HG03159 (cell line): Measurements from ENCODE around the gene MAGEA2.
"Not testable (repeated sequence)": the region's sequence is repeated elsewhere in the genome, so short reads cannot be mapped to it uniquely, and the experiment has no call there.

ENCODE experiments used
- ATAC-seq: cut with Tn5 transposase; IDR thresholded peaks from one replicate; pipeline ENCODE4 v1.9.1; 2021; ENCODE audit warnings: mild to moderate bottlenecking, moderate library complexity; ENCODE audit not compliant: unreplicated experiment

MAGEA2 gene, protein sequence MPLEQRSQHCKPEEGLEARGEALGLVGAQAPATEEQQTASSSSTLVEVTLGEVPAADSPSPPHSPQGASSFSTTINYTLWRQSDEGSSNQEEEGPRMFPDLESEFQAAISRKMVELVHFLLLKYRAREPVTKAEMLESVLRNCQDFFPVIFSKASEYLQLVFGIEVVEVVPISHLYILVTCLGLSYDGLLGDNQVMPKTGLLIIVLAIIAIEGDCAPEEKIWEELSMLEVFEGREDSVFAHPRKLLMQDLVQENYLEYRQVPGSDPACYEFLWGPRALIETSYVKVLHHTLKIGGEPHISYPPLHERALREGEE

DNA sequence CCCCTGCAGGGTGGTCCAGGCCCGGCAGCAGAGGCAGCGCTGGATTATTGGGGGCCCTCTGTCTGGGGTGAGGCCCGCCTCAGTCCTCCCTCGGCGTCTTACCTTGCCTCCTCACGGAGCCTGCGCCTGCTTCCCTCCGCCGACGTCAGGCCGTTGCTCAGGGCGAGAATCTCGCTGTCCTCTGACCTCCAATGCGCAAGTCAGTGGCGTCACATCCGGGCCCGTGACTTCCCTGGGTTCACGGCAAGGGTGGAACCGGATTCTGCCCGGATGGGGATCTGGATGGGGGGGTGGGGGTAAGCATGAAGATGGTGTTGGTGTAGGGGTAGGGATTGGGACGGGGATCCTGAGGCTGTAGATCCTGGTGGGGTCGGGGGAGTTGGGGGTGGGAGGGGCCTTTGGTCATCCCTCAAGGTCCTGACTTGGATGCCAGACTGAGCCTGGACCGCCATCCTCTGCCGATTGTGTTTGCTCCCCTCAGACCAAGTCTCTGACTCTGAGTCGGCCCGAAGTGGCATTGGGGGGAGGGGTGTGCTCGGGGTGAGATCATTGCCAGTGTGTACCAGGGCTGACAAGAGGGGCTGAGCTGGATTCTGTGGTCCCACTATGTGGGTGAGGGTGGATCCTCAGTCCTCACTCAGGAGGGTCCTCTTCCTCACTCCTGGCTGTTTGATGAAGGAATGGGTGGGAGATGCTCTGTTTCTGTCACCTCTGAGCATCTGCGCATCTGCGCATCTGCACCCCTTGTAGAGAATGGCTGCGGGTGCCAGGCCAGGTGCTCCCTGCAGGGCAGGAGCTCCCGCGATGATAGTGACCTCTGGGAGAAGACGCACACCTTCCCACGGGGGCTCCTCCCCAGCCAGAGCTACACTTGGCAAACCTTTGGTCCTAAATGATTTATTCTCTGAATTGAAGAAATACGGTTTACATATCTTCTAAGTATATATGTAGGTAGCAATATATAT is at the start of gene MAGEA2:
MAGEA2 (minus strand) TSS at position 157 of the 965 bp plus-strand sequence. CDS start 2,479 bp downstream, outside the sequence.
- ATAC-seq = not testable (repeated sequence)

DNA sequence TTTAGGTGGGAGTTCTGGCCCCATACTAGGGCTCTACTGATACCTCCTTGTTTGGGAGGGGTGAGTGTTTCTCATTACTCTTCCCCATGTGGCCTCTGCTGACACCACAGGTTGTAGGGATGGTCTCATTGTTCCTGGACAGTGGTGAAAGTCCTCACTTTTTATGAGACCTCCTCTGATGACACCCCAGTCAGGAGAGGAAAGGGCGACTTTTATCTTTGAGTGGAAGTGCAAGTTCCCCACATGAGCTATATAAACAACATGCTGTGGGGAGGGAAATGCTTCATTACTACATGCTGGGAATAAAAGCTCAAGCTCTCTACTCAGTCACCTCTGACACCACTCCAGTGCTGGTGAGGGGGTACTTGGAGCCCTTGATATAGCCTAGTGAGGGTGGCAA is 45.3 kb upstream of the MAGEA2 start:
- ATAC-seq = no peak

DNA sequence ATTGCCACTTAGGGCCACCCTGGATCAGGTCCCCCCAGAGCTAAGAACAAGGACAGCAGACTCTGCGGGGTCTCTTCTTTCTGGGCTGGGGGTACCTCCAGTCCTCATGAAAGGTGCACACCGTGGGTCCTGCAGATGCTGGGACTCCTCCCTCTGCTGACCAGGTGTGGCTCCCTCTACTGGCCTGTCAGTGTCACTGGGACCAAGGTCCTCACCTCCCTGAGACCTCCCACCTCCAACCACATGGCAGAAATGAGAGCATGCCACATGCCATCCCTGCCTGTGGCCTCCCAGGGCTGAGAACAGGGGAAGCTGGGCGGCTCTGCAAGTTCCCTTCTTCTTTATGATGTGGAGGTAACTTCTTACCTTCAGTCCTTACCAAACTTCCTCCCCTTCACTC is 33.4 kb upstream of the MAGEA2 start:
- peak; percentile 94 for ATAC-seq

DNA sequence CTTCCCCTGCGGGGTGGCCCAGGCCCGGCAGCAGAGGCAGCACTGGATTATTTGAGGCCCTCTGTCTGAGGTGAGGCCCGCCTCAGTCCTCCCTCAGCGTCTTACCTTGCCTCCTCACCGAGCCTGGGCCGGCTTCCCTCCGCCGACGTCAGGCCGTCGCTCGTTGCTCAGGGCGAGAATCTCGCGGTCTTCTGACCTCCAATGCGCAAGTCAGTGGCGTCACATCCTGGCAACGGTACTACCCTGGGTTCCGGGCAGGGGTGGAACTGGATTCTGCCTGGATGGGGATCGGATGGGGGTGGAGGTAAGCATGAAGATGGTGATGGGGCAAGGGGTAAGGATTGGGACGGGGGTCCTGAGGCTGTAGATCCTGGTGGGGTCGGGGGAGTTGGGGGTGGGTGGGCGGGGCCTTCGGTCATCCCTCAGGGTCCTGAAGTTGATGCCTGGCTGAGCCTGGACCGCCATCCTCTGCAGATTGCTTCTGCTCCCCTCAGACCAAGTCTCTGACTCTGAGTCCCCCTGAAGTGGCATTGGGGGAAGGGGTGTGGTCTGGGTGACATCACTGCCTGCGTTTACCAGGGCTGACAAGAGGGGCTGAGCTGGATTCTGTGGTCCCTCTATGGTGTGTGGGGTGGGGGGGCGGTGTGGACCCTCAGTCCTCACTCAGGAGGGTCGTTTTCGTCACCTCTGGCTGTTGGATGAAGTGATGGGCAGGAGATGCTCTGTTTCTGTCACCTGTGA is 16.1 kb upstream of the MAGEA2 start, which contains the start of gene MAGEA6:
MAGEA6 (minus strand) TSS at position 141 of the 741 bp plus-strand sequence. CDS start 2,039 bp downstream, outside the sequence.
- not testable (repeated sequence) for ATAC-seq

DNA sequence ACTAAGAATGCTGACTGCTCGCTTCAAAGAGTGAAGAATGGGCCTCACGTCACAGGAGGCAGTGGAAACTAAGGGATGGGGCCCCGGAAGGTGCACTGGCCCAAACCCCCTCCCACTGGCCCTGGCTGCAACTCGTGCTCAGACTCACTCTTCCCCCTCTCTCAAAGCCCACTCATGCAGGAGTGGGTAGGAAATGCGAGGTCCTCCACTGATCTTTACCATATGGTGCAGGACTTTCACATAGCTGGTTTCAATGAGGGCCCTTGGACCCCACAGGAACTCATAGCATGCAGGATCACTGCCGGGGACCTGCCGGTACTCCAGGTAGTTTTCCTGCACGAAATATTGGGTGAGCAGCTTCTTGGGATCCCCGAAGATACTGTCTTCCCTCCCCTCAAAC is 12.9 kb upstream of the MAGEA2 start:
- ATAC-seq = not testable (repeated sequence)

DNA sequence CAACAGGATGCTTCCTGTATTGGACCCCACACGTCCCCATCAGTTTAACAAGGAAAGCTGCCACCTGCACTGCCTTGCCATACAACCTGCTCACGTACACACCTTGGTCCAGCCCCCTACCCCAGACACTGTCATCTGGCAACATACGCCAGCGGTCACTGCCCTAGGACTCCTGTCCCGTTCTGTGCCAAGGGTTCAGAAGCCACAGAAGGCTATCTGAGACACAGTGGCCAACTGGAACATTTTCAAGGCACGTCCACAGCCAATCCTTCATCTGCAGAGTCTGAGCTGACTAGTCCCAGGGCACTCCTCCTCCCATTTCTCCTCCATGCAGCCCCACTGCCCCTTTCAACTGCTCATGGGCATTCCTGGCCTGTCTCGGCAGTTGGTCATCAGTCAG is 7.9 kb upstream of the MAGEA2 start:
- not testable (repeated sequence) for ATAC-seq

DNA sequence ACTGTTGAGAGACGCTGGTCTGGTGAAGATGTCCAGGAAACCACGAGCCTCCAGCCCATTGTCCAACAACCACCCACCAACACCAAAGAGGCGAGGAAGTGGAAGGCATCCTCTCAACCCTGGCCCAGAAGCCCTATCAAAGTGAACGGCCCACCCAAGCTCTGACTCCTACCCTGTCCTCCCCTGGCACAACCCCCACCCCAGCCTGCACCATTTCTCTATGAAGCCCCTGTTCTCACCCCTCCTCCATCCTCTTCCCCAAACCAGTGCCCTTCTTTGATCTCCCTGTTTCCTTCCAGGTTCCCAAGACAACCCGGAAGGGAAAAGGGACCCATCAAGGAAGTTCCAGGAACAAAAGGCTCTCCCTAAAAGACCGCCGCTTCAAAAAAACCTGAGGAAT is 5.9 kb upstream of the MAGEA2 start:
- ATAC-seq = not testable (repeated sequence)

DNA sequence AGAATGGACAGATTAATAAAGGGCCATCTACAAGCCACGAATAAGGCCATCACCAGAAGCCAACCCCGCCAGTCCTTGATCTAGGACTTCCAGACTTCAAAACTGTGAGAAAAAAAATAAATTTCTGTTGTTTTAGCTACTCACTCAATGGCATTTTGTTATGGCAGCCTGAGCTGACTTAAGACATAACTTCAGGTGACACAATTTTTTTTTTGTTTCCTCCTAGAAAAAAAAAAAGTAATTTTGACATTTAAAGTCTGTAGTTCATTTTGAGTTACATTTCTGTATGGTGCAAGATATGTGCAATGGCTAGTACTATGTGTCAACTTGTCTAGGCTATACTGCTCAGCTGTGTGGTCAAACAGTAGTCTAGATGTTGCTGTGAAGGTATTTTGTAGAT is 5.3 kb upstream of the MAGEA2 start, which contains the start of gene CSAG3:
CSAG3 (plus strand) TSS at position 301 of the 400 bp plus-strand sequence.
- ATAC-seq = not testable (repeated sequence)

DNA sequence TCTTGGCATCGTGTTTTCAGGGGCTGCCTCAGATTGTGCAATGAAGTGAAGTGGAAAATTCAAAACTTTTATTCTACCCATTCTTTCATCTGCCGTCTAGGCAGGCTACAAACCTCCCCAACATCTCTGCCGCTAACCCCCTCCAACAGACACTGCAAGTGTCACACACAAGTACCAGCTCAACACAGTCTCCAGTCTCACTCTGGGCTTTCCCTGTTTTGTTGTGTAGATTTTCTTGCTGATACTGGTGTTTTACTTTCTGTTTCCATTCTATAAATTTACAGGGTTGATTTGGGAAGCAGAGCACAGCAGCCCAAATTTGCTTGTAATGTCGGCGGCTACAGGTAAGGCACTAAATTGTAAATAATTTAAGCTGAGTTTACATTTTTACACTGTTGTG is 1.2 kb upstream of the MAGEA2 start:
- ATAC-seq = not testable (repeated sequence)

DNA sequence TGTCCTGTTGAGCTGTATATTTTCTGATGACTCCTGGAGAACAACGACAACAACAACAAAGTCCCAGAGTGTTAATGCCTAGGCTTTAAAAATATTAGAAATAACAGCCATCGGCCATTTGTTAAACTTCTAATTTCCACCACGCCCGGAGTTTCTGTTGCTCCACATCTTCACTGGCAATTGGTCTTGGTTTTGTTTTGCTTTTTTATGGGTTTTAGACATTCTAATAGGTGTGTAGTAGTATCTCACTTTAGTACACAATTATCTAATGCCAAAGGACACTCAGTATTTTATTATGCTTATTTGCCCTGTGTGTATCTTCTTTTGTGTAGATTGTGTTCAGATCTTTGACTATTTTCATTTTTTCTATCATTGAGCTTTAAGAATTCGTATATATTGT is 15.1 kb downstream of the MAGEA2 start:
- no peak for ATAC-seq

DNA sequence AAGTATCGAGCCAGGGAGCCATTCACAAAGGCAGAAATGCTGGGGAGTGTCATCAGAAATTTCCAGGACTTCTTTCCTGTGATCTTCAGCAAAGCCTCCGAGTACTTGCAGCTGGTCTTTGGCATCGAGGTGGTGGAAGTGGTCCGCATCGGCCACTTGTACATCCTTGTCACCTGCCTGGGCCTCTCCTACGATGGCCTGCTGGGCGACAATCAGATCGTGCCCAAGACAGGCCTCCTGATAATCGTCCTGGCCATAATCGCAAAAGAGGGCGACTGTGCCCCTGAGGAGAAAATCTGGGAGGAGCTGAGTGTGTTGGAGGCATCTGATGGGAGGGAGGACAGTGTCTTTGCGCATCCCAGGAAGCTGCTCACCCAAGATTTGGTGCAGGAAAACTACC is 17.1 kb downstream of the MAGEA2 start:
- not testable (repeated sequence) for ATAC-seq

DNA sequence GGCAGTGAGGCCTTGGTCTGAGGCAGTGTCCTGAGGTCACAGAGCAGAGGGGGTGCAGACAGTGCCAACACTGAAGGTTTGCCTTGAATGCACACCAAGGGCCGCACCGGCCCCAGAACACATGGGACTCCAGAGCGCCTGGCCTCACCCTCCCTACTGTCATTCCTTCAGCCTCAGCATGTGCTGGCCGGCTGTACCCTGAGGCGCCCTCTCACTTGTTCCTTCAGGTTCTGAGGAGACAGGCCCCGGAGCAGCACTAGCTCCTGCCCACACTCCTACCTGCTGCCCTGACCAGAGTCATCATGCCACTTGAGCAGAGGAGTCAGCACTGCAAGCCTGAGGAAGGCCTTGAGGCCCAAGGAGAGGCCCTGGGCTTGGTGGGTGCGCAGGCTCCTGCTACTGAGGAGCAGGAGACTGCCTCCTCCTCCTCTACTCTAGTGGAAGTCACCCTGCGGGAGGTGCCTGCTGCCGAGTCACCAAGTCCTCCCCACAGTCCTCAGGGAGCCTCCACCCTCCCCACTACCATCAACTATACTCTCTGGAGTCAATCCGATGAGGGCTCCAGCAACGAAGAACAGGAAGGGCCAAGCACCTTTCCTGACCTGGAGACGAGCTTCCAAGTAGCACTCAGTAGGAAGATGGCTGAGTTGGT is 17.7 kb downstream of the MAGEA2 start:
- ATAC-seq = no peak

DNA sequence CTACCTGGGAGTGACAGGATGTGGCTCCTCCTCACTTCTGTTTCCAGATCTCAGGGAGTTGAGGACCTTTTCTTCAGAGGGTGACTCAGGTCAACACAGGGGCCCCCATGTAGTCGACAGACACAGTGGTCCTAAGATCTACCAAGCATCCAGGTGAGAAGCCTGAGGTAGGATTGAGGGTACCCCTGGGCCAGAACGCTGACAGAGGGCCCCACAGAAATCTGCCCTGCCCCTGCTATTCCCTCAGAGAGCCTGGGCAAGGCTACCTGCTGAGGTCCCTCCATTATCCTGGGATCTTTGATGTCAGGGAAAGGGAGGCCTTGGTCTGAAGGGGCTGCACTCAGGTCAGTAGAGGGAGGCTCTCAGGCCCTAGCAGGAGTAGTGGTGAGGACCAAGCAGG is 18.5 kb downstream of the MAGEA2 start:
- ATAC-seq = no peak

DNA sequence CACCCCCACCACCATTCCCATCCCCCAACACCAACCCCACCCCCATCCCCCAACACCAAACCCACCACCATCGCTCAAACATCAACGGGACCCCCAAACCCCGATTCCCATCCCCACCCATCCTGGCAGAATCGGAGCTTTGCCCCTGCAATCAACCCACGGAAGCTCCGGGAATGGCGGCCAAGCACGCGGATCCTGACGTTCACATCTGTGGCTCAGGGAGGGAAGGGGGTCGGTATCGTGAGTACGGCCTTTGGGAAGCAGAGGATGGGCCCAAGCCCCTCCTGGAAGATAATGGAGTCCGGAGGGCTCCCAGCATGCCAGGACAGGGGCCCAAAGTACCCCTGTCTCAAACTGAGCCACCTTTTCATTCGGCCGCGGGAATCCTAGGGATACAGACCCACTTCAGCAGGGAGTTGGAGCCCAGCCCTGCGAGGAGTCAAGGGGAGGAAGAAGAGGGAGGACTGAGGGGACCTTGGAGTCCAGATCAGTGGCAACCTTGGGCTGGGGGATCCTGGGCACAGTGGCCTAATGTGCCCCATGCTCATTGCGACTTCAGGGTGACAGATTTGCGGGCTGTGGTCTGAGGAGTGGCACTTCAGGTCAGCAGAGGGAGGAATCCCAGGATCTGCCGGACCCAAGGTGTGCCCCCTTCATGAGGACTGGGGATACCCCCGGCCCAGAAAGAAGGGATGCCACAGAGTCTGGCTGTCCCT is 19.3 kb downstream of the MAGEA2 start:
- ATAC-seq = not testable (repeated sequence)

DNA sequence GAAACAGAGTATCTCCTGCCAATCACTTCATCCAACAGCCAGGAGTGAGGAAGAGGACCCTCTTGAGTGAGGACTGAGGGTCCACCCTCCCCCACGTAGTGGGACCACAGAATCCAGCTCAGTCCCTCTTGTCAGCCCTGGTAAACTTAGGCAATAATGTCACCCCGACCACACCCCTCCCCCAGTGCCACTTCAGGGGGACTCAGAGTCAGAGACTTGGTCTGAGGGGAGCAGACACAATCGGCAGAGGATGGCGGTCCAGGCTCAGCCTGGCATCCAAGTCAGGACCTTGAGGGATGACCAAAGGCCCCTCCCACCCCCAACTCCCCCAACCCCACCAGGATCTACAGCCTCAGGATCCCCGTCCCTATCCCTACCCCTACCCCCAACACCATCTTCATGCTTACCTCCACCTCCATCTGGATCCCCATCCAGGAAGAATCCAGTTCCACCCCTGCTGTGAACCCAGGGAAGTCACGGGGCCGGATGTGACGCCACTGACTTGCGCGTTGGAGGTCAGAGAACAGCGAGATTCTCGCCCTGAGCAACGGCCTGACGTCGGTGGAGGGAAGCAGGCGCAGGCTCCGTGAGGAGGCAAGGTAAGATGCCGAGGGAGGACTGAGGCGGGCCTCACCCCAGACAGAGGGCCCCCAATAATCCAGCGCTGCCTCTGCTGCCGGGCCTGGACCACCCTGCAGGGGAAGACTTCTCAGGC is 20.2 kb downstream of the MAGEA2 start, which contains the start of the genes CSAG1 and MAGEA12:
CSAG1 (minus strand) TSS at position 461 of the 715 bp plus-strand sequence. CDS start 1,261 bp downstream, outside the sequence.
MAGEA12 (plus strand) TSS at position 497 of the 715 bp plus-strand sequence. CDS start 2,405 bp downstream, outside the sequence.
- no peak for ATAC-seq

DNA sequence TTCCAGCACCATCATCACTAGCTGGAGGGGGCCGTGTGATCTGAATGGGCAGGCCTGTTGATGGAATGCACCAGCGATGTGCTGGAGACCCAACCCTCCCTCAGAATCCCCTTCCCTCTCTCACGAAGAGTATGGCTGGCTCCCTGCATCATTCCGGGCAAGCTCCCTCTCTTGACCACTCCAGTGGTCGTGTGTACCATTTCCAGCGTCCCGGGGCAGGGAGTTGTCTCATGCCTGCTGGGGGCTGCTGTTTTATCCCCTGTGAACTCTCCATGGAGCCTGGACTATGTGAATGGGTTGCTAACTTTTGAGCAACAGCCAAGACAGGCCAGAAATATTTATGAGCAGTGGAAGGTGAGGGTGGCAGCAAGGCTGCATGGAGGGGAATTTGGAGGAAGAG is 28.2 kb downstream of the MAGEA2 start:
- no peak for ATAC-seq

DNA sequence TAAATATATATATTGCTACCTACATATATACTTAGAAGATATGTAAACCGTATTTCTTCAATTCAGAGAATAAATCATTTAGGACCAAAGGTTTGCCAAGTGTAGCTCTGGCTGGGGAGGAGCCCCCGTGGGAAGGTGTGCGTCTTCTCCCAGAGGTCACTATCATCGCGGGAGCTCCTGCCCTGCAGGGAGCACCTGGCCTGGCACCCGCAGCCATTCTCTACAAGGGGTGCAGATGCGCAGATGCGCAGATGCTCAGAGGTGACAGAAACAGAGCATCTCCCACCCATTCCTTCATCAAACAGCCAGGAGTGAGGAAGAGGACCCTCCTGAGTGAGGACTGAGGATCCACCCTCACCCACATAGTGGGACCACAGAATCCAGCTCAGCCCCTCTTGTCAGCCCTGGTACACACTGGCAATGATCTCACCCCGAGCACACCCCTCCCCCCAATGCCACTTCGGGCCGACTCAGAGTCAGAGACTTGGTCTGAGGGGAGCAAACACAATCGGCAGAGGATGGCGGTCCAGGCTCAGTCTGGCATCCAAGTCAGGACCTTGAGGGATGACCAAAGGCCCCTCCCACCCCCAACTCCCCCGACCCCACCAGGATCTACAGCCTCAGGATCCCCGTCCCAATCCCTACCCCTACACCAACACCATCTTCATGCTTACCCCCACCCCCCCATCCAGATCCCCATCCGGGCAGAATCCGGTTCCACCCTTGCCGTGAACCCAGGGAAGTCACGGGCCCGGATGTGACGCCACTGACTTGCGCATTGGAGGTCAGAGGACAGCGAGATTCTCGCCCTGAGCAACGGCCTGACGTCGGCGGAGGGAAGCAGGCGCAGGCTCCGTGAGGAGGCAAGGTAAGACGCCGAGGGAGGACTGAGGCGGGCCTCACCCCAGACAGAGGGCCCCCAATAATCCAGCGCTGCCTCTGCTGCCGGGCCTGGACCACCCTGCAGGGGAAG is 39.5 kb downstream of the MAGEA2 start, which contains the start of gene MAGEA2B:
MAGEA2B (plus strand) TSS at position 814 of the 973 bp plus-strand sequence. CDS start 2,479 bp downstream, outside the sequence.
- ATAC-seq = not testable (repeated sequence)
